GM19099 (cell line): Measurements from ENCODE around the gene LY86.

Source experiments
- POLR2A ChIP-seq: IDR thresholded peaks from 3 replicates; pipeline ENCODE4 v1.6.1; 2011; ENCODE audit warnings: low read depth; ENCODE audit not compliant: insufficient read length; ENCODE audit errors: extremely low read depth

Gene LY86

DNA sequence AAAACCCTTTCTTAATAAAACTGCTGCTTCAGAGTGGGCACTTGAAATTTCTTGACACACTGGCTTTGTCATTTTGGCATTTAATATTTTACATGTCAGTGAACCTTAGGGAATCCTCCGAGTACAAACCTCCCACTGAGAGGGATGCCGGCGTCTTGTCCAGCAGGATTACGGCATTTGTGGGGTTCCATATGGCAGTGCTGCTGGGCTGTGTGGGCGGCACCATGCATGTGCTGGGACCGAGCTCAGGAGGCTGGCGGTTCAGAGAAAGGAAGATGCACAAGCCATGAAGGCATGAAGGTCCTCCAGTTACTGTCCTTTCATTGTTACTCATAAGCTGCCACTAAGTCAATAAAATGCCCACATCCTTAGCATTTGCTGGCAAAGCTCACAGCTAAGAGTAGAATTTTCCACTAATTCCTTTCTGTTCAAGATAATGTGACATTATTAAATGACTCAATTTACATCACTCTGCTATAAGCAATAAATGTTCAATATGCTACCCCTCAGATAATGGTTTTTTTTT, 61.4 kb downstream of the LY86 start:
- TF ChIP-seq POLR2A, result no peak

GRCh38 chr6:6650839-6651238, 62.3 kb downstream of the LY86 start:
- TF ChIP-seq POLR2A, result no peak

- no peak for TF ChIP-seq POLR2A
Measured at GRCh38 chr6:6651335-6651734, 62.8 kb downstream of the LY86 start.

DNA sequence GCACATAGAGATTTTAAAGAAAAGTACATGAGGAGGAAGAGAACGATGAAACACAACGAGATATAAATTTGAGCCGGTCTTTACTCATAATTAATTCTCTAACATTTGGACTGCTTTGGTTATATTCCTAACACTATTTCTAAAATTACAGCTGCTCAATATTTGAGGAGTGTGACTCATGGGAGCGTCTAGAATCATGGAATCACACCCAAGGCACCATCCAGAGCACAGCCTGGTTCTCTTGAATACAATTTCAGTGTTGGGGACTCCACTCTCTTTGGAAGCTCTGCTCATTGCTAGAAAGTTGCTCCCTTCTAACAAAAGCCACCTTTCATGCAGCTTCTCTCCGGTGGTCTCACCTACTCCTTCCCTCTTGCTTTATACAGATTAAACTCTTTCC, 64.4 kb downstream of the LY86 start:
- TF ChIP-seq POLR2A, result no peak

GRCh38 chr6:6654599-6655575, 66.4 kb downstream of the LY86 start:
- TF ChIP-seq POLR2A, result no peak

DNA sequence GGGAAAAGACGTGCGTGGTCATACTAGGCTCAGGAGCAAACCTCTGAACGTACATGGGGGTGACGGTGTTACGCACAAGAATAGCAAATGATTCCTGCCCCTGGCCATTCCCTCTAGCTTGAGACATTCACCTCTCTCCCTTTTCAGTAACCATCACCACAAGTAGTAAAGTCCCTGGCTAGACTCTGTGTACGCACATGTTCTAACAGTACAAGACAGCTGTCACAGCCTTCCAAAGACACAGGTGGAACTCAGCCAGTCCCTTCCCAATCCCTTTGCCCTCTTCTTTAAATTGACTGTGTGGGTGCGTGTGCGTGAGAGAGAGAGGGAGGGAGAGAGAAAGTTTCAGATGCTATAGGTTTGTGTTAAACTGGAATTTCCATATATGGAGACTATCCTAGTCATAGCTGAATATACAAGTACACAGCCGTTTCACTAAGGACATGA, 67.3 kb downstream of the LY86 start:
- TF ChIP-seq POLR2A, result no peak

DNA sequence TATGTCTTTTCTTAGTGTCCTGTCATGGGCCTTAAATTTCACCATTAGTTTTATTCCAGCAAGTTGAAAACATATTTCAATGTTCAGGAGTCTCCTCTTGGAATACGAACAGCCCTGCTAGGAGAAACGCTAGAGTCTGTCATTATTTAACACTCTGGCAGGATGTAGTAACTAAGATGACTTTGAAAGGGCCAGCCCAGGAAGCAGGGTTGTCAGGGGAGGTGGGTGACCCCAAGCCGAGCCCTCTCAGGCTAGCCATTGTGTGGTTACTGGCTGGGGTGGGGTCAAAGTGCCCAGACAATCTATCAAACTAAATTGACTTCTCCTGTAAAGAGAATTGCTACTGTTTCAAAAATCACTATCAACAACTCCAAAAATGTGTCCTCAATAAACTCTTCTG, 67.8 kb downstream of the LY86 start:
- no peak for TF ChIP-seq POLR2A

DNA sequence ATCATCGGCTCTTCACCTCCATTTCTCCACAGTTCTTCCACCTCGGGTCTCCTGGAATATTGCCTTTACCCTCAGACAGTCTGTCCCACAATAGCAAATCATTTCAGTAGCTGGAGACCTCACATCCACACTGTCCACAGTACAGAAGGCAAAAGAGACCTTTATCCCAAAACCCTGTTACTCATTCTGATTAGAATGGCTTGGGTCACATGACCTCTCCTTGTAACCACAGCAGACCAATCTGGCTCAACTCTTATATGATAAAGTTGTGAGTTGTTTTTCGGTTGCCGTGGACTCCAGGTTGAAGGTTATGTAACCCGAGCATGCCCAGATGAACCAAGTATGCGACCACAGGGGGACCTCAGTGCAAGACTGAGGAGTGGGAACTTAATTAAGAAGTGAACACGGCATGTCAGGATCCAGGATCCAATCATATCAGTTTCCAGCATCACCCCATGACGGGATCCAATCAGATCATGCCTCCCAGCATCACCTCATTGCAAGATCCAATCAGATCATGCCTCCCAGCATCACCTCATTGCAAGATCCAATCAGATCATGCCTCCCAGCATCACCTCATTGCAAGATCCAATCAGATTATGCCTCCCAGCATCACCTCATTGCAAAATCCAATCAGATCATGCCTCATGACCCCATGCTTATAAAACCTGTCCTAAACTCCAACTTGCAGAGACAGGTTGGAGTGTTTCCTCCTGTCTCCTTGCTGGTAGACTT, 68.7 kb downstream of the LY86 start:
- TF ChIP-seq POLR2A, result no peak

- no peak for TF ChIP-seq POLR2A
Measured at GRCh38 chr6:6657820-6658217, 69.3 kb downstream of the LY86 start.

DNA sequence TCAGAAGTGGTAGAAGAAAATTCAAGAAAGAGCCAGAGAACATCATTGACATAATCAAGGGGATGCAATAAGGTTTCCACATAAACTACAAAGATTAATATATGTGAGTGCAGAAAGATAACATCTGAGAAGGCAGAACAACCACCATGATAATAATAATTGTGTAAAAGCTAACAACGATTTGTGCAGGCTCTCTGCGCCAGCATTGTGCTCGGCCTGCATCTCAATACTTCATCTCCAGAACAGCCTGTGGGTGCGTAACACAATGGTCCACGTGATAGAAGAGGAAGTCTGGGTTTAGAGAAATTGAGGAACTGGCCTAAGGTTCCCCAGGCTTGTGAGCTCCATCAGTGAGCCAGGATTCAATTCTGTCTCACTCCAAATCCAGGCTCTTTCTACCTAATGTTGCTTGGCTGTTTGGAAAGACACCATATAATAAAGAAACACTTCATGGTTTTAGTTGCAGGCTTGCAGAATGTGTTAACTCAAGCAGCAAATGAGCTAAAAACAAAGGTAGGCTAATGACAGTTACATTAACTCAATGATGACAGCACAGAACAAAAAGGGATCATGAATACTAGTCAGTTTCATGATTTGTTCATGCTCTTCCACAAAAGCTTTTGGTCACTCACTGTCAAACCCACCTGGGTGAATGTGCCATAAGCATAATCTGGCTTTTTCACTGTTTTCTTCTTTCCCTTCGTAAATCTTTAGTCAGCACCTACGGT, 71.2 kb downstream of the LY86 start:
- TF ChIP-seq POLR2A, result no peak

GRCh38 chr6:6660339-6661045, 72.0 kb downstream of the LY86 start:
- no peak for TF ChIP-seq POLR2A

DNA sequence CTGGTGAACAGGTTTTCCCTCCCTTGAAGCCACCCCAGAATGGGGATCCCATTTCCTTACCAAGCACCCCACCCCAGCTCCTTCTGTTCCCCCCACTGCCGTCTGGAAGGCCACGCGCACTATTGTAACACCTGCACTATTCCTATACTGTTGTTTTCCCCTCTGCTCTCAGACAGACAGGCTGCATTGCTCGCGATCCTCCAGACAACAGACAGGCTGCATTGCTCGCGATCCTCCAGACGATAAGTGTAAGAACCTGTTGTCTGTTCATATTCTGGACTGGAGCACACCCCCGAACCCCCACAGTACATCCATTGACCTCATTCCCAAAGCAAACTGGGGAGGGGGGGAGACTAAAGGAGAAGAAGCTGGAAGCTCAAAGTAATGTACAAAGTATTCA, 72.7 kb downstream of the LY86 start:
- TF ChIP-seq POLR2A, result no peak

- no peak for TF ChIP-seq POLR2A
Measured at GRCh38 chr6:6661684-6662083, 73.2 kb downstream of the LY86 start.

GRCh38 chr6:6663421-6664135, 75.1 kb downstream of the LY86 start:
- TF ChIP-seq POLR2A, result no peak
